Ecto neural progenitor cell (in vitro differentiated cells): Measurements from ENCODE around the gene LINGO4.
A peak's percentile ranks its signal among the peaks of the same experiment; 100 is the strongest.

Experiments used
- DNase-seq: peaks from one replicate; pipeline ENCODE4 v3.0.0-alpha.2; 2018; ENCODE audit warnings: low spot score

The LINGO4 gene

GRCh38 chr1:151805066-151805820, at the start of gene LINGO4:
TSS of gene LINGO4 (minus strand) at chr1:151805419. CDS start at chr1:151802704, 2,715 bp downstream.
- no peak for DNase-seq

- DNase-seq, result no peak
Observed at GRCh38 chr1:151854658-151855057, 49.4 kb upstream of the LINGO4 start.

- no peak for DNase-seq
Observed at GRCh38 chr1:151853411-151853943, 48.3 kb upstream of the LINGO4 start, which contains the start of gene THEM5. TSS of gene THEM5 (minus strand) at chr1:151853712. CDS start at chr1:151853565, 147 bp downstream.

- no peak for DNase-seq
Observed at GRCh38 chr1:151852733-151853132, 47.5 kb upstream of the LINGO4 start.

- DNase-seq, result no peak
Observed at GRCh38 chr1:151851886-151852285, 46.7 kb upstream of the LINGO4 start.

- DNase-seq, result no peak
Observed at GRCh38 chr1:151849871-151850270, 44.7 kb upstream of the LINGO4 start.

GRCh38 chr1:151849126-151849525, 43.9 kb upstream of the LINGO4 start:
- no peak for DNase-seq

GRCh38 chr1:151847867-151848596, 42.8 kb upstream of the LINGO4 start:
- DNase-seq, result no peak

- DNase-seq, result no peak
Observed at GRCh38 chr1:151846686-151847237, 41.5 kb upstream of the LINGO4 start.

GRCh38 chr1:151846062-151846568, 40.9 kb upstream of the LINGO4 start:
- no peak for DNase-seq

GRCh38 chr1:151843398-151843797, 38.2 kb upstream of the LINGO4 start:
- DNase-seq, result no peak

GRCh38 chr1:151841141-151841540, 35.9 kb upstream of the LINGO4 start:
- DNase-seq, result no peak

- DNase-seq, result no peak
Observed at GRCh38 chr1:151840421-151840820, 35.2 kb upstream of the LINGO4 start.

- DNase-seq, result peak; percentile 79
Observed at GRCh38 chr1:151839457-151840403, 34.5 kb upstream of the LINGO4 start, which contains the start of gene C2CD4D. TSS of gene C2CD4D (minus strand) at chr1:151839820. CDS start at chr1:151838989, 831 bp downstream.

- DNase-seq, result no peak
Observed at GRCh38 chr1:151839082-151839412, 33.8 kb upstream of the LINGO4 start.

- DNase-seq, result no peak
Observed at GRCh38 chr1:151838222-151839081, 33.2 kb upstream of the LINGO4 start.

- DNase-seq, result no peak
Observed at GRCh38 chr1:151837884-151838221, 32.6 kb upstream of the LINGO4 start.

- no peak for DNase-seq
Observed at GRCh38 chr1:151837197-151837596, 32.0 kb upstream of the LINGO4 start.

GRCh38 chr1:151835596-151835995, 30.4 kb upstream of the LINGO4 start:
- DNase-seq, result no peak

- no peak for DNase-seq
Observed at GRCh38 chr1:151834239-151834638, 29.0 kb upstream of the LINGO4 start.
